ENCODE data around the gene FAM83F.

- TF ChIP-seq POLR2AphosphoS5 (IDR thresholded peaks at IDR 0.05; ENCODE audit: borderline replicate concordance, low read depth, low read length): no peak
- TF ChIP-seq FOXP2 (optimal IDR thresholded peaks at IDR 0.05; ENCODE audit: control extremely low read depth, extremely low read length, insufficient read depth): no peak
These were observed 23.3 kb downstream of the FAM83F start for GRCh38 chr22:40018051-40018450.

Data from SK-N-MC (cell line).